ENCODE measurements around the gene INTU. TPM values are rescaled to one million over a fixed set of nuclear protein-coding genes. Genes with fewer than 3 reads are reported as not detected.

The INTU gene
- total RNA-seq, 1 experiment from 2014 or later: 2.0 TPM

DNA sequence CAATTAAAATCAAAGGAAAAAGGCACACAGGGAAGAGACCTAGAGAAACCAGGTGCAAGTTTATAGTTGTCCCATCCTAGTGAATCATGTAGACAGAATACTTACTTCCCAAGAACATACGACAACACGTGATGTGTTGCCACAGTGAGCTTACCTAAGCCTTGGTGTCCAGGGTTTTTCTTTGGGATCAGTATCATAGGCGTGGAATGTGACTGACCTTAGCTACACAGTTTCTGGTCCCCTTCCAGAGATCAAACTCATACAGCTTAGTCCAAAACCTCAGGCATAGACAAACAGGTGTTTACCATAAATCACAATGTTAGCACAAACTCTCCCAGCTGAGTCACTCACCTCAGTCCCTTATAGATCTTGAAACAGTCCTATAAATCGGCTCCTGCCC lies 115.1 kb downstream of the INTU start:
- Mint-ChIP-seq H3K4me1 (ENCODE audit: low read depth, unreplicated experiment) (no peaks in the 10 kb centered on the region), H3K9me3 (ENCODE audit: unreplicated experiment) (peaks cover 14% of the 10 kb centered on the region), H3K4me3 (ENCODE audit: unreplicated experiment) (no peak overlapping the region), H3K27me3 (ENCODE audit: insufficient read depth, unreplicated experiment) (peaks cover 10% of the 10 kb centered on the region), H3K36me3 (ENCODE audit: insufficient read depth, unreplicated experiment) (no peaks in the 10 kb centered on the region), H3K27ac (ENCODE audit: unreplicated experiment) (no peak overlapping the region)
- ChIA-PET CTCF (interaction anchor here (0.7 kb wide), 1 partner anchor 15 kb away, joined by 3 read pairs; no protein-coding TSS in a partner anchor), POLR2A (no interaction called here)
- no TSS peak for BruUV-seq (replicated peaks)
- Histone ChIP-seq H3K27me3 (replicated peaks; ENCODE audit: control insufficient read depth, insufficient read depth, low read length) (no peaks in the 10 kb centered on the region), H3K36me3 (ENCODE audit: control insufficient read depth, insufficient read depth, low read length) (no peaks in the 10 kb centered on the region), H3K4me3 (ENCODE audit: low read depth, low read length) (no peak overlapping the region), H3K9me3 (peaks cover 11% of the 10 kb centered on the region; the same call in 1 of the 2 replicates), H3K4me1 (no peaks in the 10 kb centered on the region)
- DNase-seq: no peak
- intact Hi-C loops (cut with micrococcal nuclease; ENCODE audit: unreplicated experiment): no loop called here
- TF ChIP-seq, protein P1, sequence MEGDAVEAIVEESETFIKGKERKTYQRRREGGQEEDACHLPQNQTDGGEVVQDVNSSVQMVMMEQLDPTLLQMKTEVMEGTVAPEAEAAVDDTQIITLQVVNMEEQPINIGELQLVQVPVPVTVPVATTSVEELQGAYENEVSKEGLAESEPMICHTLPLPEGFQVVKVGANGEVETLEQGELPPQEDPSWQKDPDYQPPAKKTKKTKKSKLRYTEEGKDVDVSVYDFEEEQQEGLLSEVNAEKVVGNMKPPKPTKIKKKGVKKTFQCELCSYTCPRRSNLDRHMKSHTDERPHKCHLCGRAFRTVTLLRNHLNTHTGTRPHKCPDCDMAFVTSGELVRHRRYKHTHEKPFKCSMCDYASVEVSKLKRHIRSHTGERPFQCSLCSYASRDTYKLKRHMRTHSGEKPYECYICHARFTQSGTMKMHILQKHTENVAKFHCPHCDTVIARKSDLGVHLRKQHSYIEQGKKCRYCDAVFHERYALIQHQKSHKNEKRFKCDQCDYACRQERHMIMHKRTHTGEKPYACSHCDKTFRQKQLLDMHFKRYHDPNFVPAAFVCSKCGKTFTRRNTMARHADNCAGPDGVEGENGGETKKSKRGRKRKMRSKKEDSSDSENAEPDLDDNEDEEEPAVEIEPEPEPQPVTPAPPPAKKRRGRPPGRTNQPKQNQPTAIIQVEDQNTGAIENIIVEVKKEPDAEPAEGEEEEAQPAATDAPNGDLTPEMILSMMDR (IDR thresholded peaks at IDR 0.05; ENCODE audit: insufficient read depth in 1 of 2, low read depth in 1 of 2, low read length in 1 of 2, severe bottlenecking in 1 of 2, unreplicated experiment in 1 of 2): no peak

DNA sequence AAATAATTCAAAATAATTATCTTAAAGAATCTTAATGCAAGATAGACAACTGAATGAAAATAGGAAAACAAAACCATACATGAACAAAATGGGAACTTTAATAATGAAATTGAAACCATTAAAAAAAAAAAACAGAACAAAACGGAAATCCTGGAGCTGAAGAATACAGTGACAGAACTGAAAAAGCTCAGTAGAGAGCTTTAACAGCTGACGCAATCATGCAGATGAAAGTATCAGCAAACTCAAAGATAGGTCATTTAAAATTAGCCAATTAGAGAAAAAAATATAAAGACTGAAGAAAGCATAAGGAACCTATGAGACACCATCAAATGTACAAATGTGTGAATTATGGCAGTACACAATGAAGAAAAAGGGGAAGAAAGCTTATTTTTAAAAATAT lies 116.2 kb downstream of the INTU start:
- H3K4me3 ChIP-seq (ENCODE audit: low read depth, low read length): no peak overlapping the region
- ChIA-PET CTCF (no interaction called here), POLR2A (no interaction called here)
- H3K9me3 ChIP-seq: peaks cover 11% of the 10 kb centered on the region; the same call in 1 of the 2 replicates
- H3K4me1 ChIP-seq: no peaks in the 10 kb centered on the region
- Mint-ChIP-seq H3K4me3 (ENCODE audit: unreplicated experiment) (no peak overlapping the region), H3K27me3 (ENCODE audit: insufficient read depth, unreplicated experiment) (peaks cover 13% of the 10 kb centered on the region), H3K36me3 (ENCODE audit: insufficient read depth, unreplicated experiment) (no peaks in the 10 kb centered on the region), H3K9me3 (ENCODE audit: unreplicated experiment) (peaks cover 11% of the 10 kb centered on the region), H3K27ac (ENCODE audit: unreplicated experiment) (no peak overlapping the region), H3K4me1 (ENCODE audit: low read depth, unreplicated experiment) (no peaks in the 10 kb centered on the region)
- intact Hi-C loops (cut with micrococcal nuclease; ENCODE audit: unreplicated experiment): no loop called here
- H3K36me3 ChIP-seq (ENCODE audit: control insufficient read depth, insufficient read depth, low read length): no peaks in the 10 kb centered on the region
- BruUV-seq (replicated peaks): no TSS peak
- TF ChIP-seq, protein P1 (IDR thresholded peaks at IDR 0.05; ENCODE audit: insufficient read depth in 1 of 2, low read depth in 1 of 2, low read length in 1 of 2, severe bottlenecking in 1 of 2, unreplicated experiment in 1 of 2): no peak
- no peak for DNase-seq
- no peaks in the 10 kb centered on the region for H3K27me3 ChIP-seq (replicated peaks; ENCODE audit: control insufficient read depth, insufficient read depth, low read length)

DNA sequence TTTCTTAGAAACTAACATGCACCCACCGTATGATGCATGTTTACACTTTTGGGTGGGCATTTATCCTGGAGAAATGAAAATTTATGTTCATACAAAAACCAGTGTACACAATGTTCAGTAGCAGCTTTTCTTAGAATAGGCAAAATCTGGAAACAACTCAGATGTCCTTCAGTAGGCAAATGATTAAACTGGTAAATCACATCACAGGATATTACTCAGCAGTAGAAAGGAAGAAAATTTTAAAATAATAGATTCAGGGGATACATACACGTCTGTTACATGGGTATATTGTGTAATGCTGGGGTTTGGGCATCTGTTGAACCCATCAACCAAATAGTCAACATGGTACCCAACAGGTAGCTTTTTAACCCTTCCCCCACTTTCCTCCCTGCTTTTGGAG lies 124.1 kb downstream of the INTU start:
- ChIA-PET CTCF (no interaction called here), POLR2A (no interaction called here)
- H3K27me3 Mint-ChIP-seq (ENCODE audit: insufficient read depth, unreplicated experiment): peaks cover 8% of the 10 kb centered on the region
- no peak overlapping the region for H3K27ac Mint-ChIP-seq (ENCODE audit: unreplicated experiment)
- intact Hi-C loops (cut with micrococcal nuclease; ENCODE audit: unreplicated experiment): no loop called here
- no peak overlapping the region for H3K4me3 Mint-ChIP-seq (ENCODE audit: unreplicated experiment)
- Histone ChIP-seq H3K4me1 (no peaks in the 10 kb centered on the region), H3K9me3 (no peaks in the 10 kb centered on the region; the same call in 1 of the 2 replicates), H3K27me3 (replicated peaks; ENCODE audit: control insufficient read depth, insufficient read depth, low read length) (no peaks in the 10 kb centered on the region), H3K4me3 (ENCODE audit: low read depth, low read length) (no peak overlapping the region), H3K36me3 (ENCODE audit: control insufficient read depth, insufficient read depth, low read length) (no peaks in the 10 kb centered on the region)
- BruUV-seq (replicated peaks): no TSS peak
- DNase-seq: no peak
- H3K9me3 Mint-ChIP-seq (ENCODE audit: unreplicated experiment): no peaks in the 10 kb centered on the region
- H3K36me3 Mint-ChIP-seq (ENCODE audit: insufficient read depth, unreplicated experiment): no peaks in the 10 kb centered on the region
- TF ChIP-seq, protein P1 (IDR thresholded peaks at IDR 0.05; ENCODE audit: insufficient read depth in 1 of 2, low read depth in 1 of 2, low read length in 1 of 2, severe bottlenecking in 1 of 2, unreplicated experiment in 1 of 2): no peak
- no peaks in the 10 kb centered on the region for H3K4me1 Mint-ChIP-seq (ENCODE audit: low read depth, unreplicated experiment)

Measured in Caco-2 (cell line).